Gastroesophageal sphincter (tissue), 4 donors: ENCODE results near the gene RHNO1. TPM values are rescaled to one million over a fixed set of nuclear protein-coding genes. Genes with fewer than 3 reads are reported as not detected.

ENCODE experiments used
- ATAC-seq: fragments of 150-250 bp; one replicate; pipeline ENCODE4 v1.9.1; 2016; ENCODE audit warnings: mild to moderate bottlenecking, moderate library complexity
- H3K27ac ChIP-seq, 4 donors: fragments of 200-600 bp; sonication (generic) in 3 of 4; 1 replicate in 3 of 4; 2 replicates in 1 of 4; pipeline ENCODE4 v1.5.1; 2016 to 2019
- H3K27me3 ChIP-seq: fragments of 200-600 bp; sonication (generic); one replicate; pipeline ENCODE4 v1.5.1; 2019
- H3K36me3 ChIP-seq, 2 donors: fragments of 200-600 bp; sonication (generic); one replicate each; pipeline ENCODE4 v1.5.1; 2019; ENCODE audit warnings: control low read depth in 1 of 2
- H3K4me1 ChIP-seq, 3 donors: fragments of 200-600 bp; sonication (generic); 1 replicate in 2 of 3; 2 replicates in 1 of 3; pipeline ENCODE4 v1.5.1; 2016 to 2019; ENCODE audit warnings: control low read depth in 2 of 3
- H3K4me3 ChIP-seq, 2 donors: fragments of 200-600 bp; sonication (generic); one replicate each; pipeline ENCODE4 v1.5.1; 2019; ENCODE audit warnings: mild to moderate bottlenecking in 1 of 2, moderate library complexity in 1 of 2
- H3K9me3 ChIP-seq, 3 donors: fragments of 200-600 bp; sonication (generic); one replicate each; pipeline ENCODE4 v1.5.1; 2017 to 2019; ENCODE audit warnings: control low read depth in 2 of 3
- EP300 ChIP-seq: sonication (generic); formaldehyde crosslinking; IDR thresholded peaks from one replicate; pipeline ENCODE4 v1.6.1; 2017; ENCODE audit warnings: antibody characterized with exemption, mild to moderate bottlenecking
- POLR2A ChIP-seq, 2 donors: fragments of 450-650 bp; IDR thresholded peaks; one replicate each; pipeline ENCODE4 v1.6.1; 2017; ENCODE audit warnings: antibody characterized with exemption in 2 of 2, mild to moderate bottlenecking in 2 of 2, moderate library complexity in 1 of 2
- POLR2AphosphoS5 ChIP-seq: sonication (generic); formaldehyde crosslinking; IDR thresholded peaks from one replicate; pipeline ENCODE4 v1.6.1; 2017; ENCODE audit warnings: antibody characterized with exemption
- WGBS, 2 donors: methylation state at CpG; one replicate each; pipeline ENCODE4 v1.1.5; 2018; ENCODE audit warnings: low coverage in 1 of 2; 5-methylcytosine and 5-hydroxymethylcytosine counted together
- total RNA-seq, 4 donors: library from RNA; depleted of rRNA; stranded (reverse); fragments of >200 nt; gene quantifications; one replicate each; pipeline ENCODE4 v1.1.0, GENCODE V29; 2016
- TF ChIP-seq, protein P1 (sequence below), 4 experiments: fragments of 200-600 bp in 2 of 4; fragments of 450-650 bp in 2 of 4; sonication (generic) in 1 of 4; IDR thresholded peaks; one replicate each; pipeline ENCODE4 v1.5.1; 2017 to 2019; ENCODE audit warnings: antibody characterized with exemption in 4 of 4, mild to moderate bottlenecking in 2 of 4, moderate library complexity in 2 of 4

The RHNO1 gene
- total RNA-seq, 4 donors from 2014 or later, result 8.2 to 12.5 (median 9.5) TPM

DNA sequence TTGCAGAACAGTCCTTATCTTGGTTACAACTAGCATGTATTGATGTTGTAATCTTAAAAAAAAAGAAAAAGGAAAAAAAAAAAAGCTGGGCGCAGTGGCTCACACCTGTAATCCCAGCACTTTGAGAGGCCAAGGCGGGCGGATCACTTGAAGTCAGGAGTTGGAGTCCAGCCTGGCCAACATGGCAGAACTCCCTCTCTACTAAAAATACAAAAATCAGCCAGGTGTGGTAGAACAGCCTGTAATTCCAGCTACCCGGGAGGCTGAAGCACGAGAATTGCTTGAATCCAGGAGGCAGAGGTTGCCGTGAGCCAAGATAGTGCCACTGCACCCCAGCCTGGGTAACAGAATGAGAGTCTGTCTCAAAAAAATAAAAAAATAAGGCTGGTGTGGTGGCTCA lies 56.6 kb downstream of the RHNO1 start:
- no peaks in the 10 kb centered on the region for H3K9me3 ChIP-seq
- 92 to 100% methylated on average over 2 to 6 of the region's 6 CpGs for WGBS, 2 donors
- H3K27me3 ChIP-seq, result no peaks in the 10 kb centered on the region
- H3K36me3 ChIP-seq, result peaks cover 0 to 99% of the 10 kb centered on the region in 2 donors
- no peak overlapping the region for H3K27ac ChIP-seq
- no peak for TF ChIP-seq POLR2AphosphoS5
- no peak for TF ChIP-seq EP300
- TF ChIP-seq, protein P1, sequence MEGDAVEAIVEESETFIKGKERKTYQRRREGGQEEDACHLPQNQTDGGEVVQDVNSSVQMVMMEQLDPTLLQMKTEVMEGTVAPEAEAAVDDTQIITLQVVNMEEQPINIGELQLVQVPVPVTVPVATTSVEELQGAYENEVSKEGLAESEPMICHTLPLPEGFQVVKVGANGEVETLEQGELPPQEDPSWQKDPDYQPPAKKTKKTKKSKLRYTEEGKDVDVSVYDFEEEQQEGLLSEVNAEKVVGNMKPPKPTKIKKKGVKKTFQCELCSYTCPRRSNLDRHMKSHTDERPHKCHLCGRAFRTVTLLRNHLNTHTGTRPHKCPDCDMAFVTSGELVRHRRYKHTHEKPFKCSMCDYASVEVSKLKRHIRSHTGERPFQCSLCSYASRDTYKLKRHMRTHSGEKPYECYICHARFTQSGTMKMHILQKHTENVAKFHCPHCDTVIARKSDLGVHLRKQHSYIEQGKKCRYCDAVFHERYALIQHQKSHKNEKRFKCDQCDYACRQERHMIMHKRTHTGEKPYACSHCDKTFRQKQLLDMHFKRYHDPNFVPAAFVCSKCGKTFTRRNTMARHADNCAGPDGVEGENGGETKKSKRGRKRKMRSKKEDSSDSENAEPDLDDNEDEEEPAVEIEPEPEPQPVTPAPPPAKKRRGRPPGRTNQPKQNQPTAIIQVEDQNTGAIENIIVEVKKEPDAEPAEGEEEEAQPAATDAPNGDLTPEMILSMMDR (IDR thresholded peaks at IDR 0.05), result no peak
- TF ChIP-seq POLR2A (IDR thresholded peaks at IDR 0.05), result no peak
- no peaks in the 10 kb centered on the region for H3K4me1 ChIP-seq
- H3K4me3 ChIP-seq, result no peak overlapping the region
- no peak for ATAC-seq

DNA sequence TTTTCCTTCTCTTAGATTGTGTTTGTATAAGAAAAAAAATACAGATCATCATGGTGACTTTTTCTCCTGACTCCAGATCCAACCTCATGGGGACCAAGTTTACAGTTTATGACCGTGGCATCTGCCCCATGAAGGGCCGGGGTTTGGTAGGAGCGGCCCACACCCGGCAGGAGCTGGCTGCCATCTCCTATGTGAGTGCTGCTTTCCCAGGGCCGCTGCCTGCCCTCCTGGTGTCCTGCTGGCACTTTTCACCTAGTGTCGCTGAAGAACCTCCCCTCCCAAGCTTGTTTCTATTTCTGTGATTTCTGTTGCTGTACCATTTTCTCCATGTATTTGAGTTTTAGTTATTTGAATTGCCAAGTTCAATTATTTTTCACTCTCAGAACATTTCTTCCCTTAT lies 57.3 kb downstream of the RHNO1 start:
- 87 to 93% methylated on average over 3 to 6 of the region's 6 CpGs for WGBS, 2 donors
- Histone ChIP-seq H3K9me3 (no peaks in the 10 kb centered on the region), H3K4me1 (no peaks in the 10 kb centered on the region), H3K36me3 (peaks cover 0 to 99% of the 10 kb centered on the region in 2 donors), H3K27ac (no peak overlapping the region), H3K4me3 (no peak overlapping the region), H3K27me3 (no peaks in the 10 kb centered on the region)
- no peak for TF ChIP-seq EP300
- no peak for TF ChIP-seq POLR2AphosphoS5
- TF ChIP-seq, protein P1 (IDR thresholded peaks at IDR 0.05), result no peak
- TF ChIP-seq POLR2A (IDR thresholded peaks at IDR 0.05), result no peak
- ATAC-seq, result no peak

DNA sequence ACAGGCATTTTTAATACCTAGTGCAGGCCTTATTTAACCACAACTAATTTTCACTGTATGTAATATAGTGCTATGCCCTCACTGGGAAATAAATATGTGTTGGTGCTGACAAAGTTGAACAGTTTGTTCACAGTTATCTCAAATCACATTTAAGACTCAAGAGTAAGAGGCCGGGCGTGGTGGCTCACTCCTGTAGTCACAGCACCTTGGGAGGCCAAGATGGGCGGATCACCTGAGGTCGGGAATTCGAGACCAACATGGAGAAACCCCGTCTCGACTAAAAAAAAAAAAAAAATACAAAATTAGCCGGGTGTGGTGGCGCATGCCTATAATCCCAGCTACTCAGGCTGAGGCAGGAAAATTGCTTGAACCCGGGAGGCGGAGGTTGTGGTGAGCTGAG lies 59.3 kb downstream of the RHNO1 start:
- H3K4me3 ChIP-seq, result no peak overlapping the region
- H3K27ac ChIP-seq, result no peak overlapping the region
- ATAC-seq, result no peak
- peaks cover 0 to 99% of the 10 kb centered on the region in 2 donors for H3K36me3 ChIP-seq
- H3K4me1 ChIP-seq, result no peaks in the 10 kb centered on the region
- no peaks in the 10 kb centered on the region for H3K9me3 ChIP-seq
- TF ChIP-seq EP300, result no peak
- TF ChIP-seq POLR2AphosphoS5, result no peak
- TF ChIP-seq, protein P1 (IDR thresholded peaks at IDR 0.05), result no peak
- no peak for TF ChIP-seq POLR2A (IDR thresholded peaks at IDR 0.05)
- WGBS, 2 donors, result 69 to 80% methylated on average over 3 to 9 of the region's 11 CpGs
- H3K27me3 ChIP-seq, result no peaks in the 10 kb centered on the region

DNA sequence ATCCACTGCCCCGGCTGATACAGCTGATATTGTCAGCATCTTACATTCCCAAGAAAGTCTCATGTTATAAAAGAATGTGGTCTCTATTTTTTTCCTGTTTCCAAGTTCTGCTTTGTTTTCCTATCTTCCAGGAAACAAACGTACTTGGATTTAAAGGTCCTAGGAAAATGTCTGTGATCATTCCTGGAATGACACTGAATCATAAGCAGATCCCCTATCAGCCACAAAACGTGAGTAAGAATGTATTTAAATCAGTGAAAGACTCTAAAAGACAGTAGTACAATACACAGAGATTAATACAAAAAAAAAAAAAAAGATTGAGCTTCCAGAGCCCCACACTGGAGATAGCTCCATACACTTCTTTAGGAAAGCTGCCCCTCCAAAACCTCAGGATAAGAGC lies 60.5 kb downstream of the RHNO1 start:
- Histone ChIP-seq H3K4me1 (no peaks in the 10 kb centered on the region), H3K27me3 (no peaks in the 10 kb centered on the region), H3K36me3 (peaks cover 0 to 94% of the 10 kb centered on the region in 2 donors), H3K9me3 (no peaks in the 10 kb centered on the region), H3K4me3 (no peak overlapping the region), H3K27ac (no peak overlapping the region)
- no peak for ATAC-seq
- WGBS, 2 donors, result 65 to 84% methylated on average over 3 of the region's 3 CpGs
- TF ChIP-seq POLR2A (IDR thresholded peaks at IDR 0.05) (no peak), POLR2AphosphoS5 (no peak), EP300 (no peak)
- TF ChIP-seq, protein P1 (IDR thresholded peaks at IDR 0.05), result no peak

Other genes starting within 250 kb of the RHNO1 start
- gene FKBP4, start 82.3 kb upstream of the RHNO1 start, total RNA-seq, result 10 to 100 TPM; 34.7 to 47.0 (median 41.1) TPM
- 10 to 100 TPM; 11.9 to 29.0 (median 22.1) TPM for gene ITFG2, start 64.6 kb upstream of the RHNO1 start, total RNA-seq
- 1 to 10 TPM; 1.4 to 5.7 (median 1.9) TPM for gene NRIP2, start 42.2 kb upstream of the RHNO1 start, total RNA-seq
- gene TEX52, start 20.2 kb upstream of the RHNO1 start, total RNA-seq, result not detected
- gene FOXM1, start within 50 bp of the RHNO1 start, total RNA-seq, result 1 to 10 TPM in 2 of 4 donors, not detected in 2; 1.3 to 1.7 TPM
- 10 to 100 TPM; 25.2 to 41.4 (median 25.7) TPM for gene TULP3, start 13.7 kb downstream of the RHNO1 start, total RNA-seq
- gene TEAD4, start 82.2 kb downstream of the RHNO1 start, total RNA-seq, result 10 to 100 TPM in 3 of 4 donors, 1 to 10 TPM in 1; 4.7 to 26.7 (median 25.0) TPM
- gene TSPAN9, start 200.2 kb downstream of the RHNO1 start, total RNA-seq, result 10 to 100 TPM; 19.5 to 30.2 (median 26.0) TPM